H9 (cell line): ENCODE results near the gene NAGPA. TPM values are rescaled to one million over a fixed set of nuclear protein-coding genes. Genes with fewer than 3 reads are reported as not detected.

ENCODE experiments used
- DNase-seq: peaks from one replicate; pipeline ENCODE4 v3.0.0-alpha.2; 2017
- H2AFZ ChIP-seq: one replicate; pipeline ENCODE4 v1.6.1; 2013; ENCODE audit warnings: mild to moderate bottlenecking, low read length, control low read depth, moderate library complexity
- H2AK5ac ChIP-seq: 2 replicates; pipeline ENCODE4 v1.6.1; 2013; ENCODE audit warnings: low read length, control low read depth, mixed read lengths; ENCODE audit not compliant: insufficient read length
- H2BK120ac ChIP-seq: one replicate; pipeline ENCODE4 v1.6.1; 2013; ENCODE audit warnings: low read depth, mild to moderate bottlenecking, low read length, control low read depth, inconsistent platforms; ENCODE audit not compliant: poor library complexity, severe bottlenecking
- H2BK12ac ChIP-seq: 2 replicates; pipeline ENCODE4 v1.6.1; 2013; ENCODE audit warnings: low read length, control low read depth, mixed read lengths, low read depth; ENCODE audit not compliant: insufficient read length
- H2BK15ac ChIP-seq: 2 replicates; pipeline ENCODE4 v1.6.1; 2013; ENCODE audit warnings: low read depth, low read length, control low read depth
- H2BK20ac ChIP-seq: one replicate; pipeline ENCODE4 v1.6.1; 2013; ENCODE audit warnings: low read depth, mild to moderate bottlenecking, low read length, control low read depth, inconsistent platforms; ENCODE audit not compliant: poor library complexity, severe bottlenecking
- H2BK5ac ChIP-seq: 2 replicates; pipeline ENCODE4 v1.6.1; 2013; ENCODE audit warnings: low read length, control low read depth, mixed read lengths; ENCODE audit not compliant: insufficient read length
- H3K14ac ChIP-seq: 2 replicates; pipeline ENCODE4 v1.6.1; 2013; ENCODE audit warnings: low read length, control low read depth; ENCODE audit not compliant: insufficient read depth
- H3K18ac ChIP-seq: 2 replicates; pipeline ENCODE4 v1.6.1; 2013; ENCODE audit warnings: low read depth, mild to moderate bottlenecking, mixed read lengths, low read length, control low read depth; ENCODE audit not compliant: insufficient read length
- H3K23ac ChIP-seq: 2 replicates; pipeline ENCODE4 v1.6.1; 2013; ENCODE audit warnings: low read length, control low read depth, mixed read lengths, low read depth; ENCODE audit not compliant: insufficient read length
- H3K23me2 ChIP-seq: 2 replicates; pipeline ENCODE4 v1.6.1; 2013; ENCODE audit warnings: low read depth, mild to moderate bottlenecking, mixed read lengths, low read length, control low read depth; ENCODE audit not compliant: insufficient read length, poor library complexity, severe bottlenecking
- H3K27ac ChIP-seq: 2 replicates; pipeline ENCODE4 v1.5.1; 2013; ENCODE audit warnings: low read length, control low read depth, mixed read lengths, low read depth; ENCODE audit not compliant: insufficient read length
- H3K27me3 ChIP-seq: 2 replicates; pipeline ENCODE4 v1.6.1; 2013; ENCODE audit warnings: low read length, control low read depth, inconsistent platforms; ENCODE audit not compliant: insufficient read depth
- H3K4ac ChIP-seq: 2 replicates; pipeline ENCODE4 v1.6.1; 2013; ENCODE audit warnings: low read depth, mild to moderate bottlenecking, control low read depth, inconsistent platforms, low read length, moderate library complexity
- H3K4me1 ChIP-seq: 2 replicates; pipeline ENCODE4 v1.6.1; 2013; ENCODE audit warnings: low read length, control low read depth, inconsistent platforms; ENCODE audit not compliant: insufficient read depth
- H3K4me2 ChIP-seq: 2 replicates; pipeline ENCODE4 v1.6.1; 2013; ENCODE audit warnings: low read length, control low read depth, mixed read lengths; ENCODE audit not compliant: insufficient read length, insufficient read depth
- H3K56ac ChIP-seq: 2 replicates; pipeline ENCODE4 v1.6.1; 2013; ENCODE audit warnings: low read depth, mild to moderate bottlenecking, mixed read lengths, low read length, control low read depth; ENCODE audit not compliant: insufficient read length
- H3K79me1 ChIP-seq: 2 replicates; pipeline ENCODE4 v1.6.1; 2013; ENCODE audit warnings: low read depth, mild to moderate bottlenecking, moderate library complexity, low read length, control low read depth, inconsistent platforms; ENCODE audit not compliant: insufficient read depth, poor library complexity, severe bottlenecking
- H3K79me2 ChIP-seq: 2 replicates; pipeline ENCODE4 v1.6.1; 2013; ENCODE audit warnings: low read length, control low read depth, inconsistent platforms; ENCODE audit not compliant: insufficient read depth
- H3K9ac ChIP-seq: 2 replicates; pipeline ENCODE4 v1.6.1; 2013; ENCODE audit warnings: low read length, control low read depth, mixed read lengths; ENCODE audit not compliant: insufficient read length; ENCODE audit errors: extremely low read depth
- H3K9me3 ChIP-seq: one replicate; pipeline ENCODE4 v1.6.1; 2013; ENCODE audit warnings: low read depth, low read length, inconsistent platforms; ENCODE audit not compliant: control insufficient read depth
- H3T11ph ChIP-seq: one replicate; pipeline ENCODE4 v1.6.1; 2013; ENCODE audit warnings: mild to moderate bottlenecking, low read length, control low read depth, inconsistent platforms
- H4K20me1 ChIP-seq: one replicate; pipeline ENCODE4 v1.6.1; 2013; ENCODE audit not compliant: control insufficient read depth, insufficient read length, insufficient read depth
- H4K5ac ChIP-seq: 2 replicates; pipeline ENCODE4 v1.6.1; 2013; ENCODE audit warnings: low read depth, mild to moderate bottlenecking, mixed read lengths, low read length, control low read depth; ENCODE audit not compliant: insufficient read length
- H4K8ac ChIP-seq: replicated peaks from 2 replicates; pipeline ENCODE4 v1.6.1; 2013; ENCODE audit warnings: low read length, control low read depth, mixed read lengths, low read depth; ENCODE audit not compliant: insufficient read length
- H4K91ac ChIP-seq: 2 replicates; pipeline ENCODE4 v1.6.1; 2013; ENCODE audit warnings: low read depth, mild to moderate bottlenecking, moderate library complexity, mixed read lengths, low read length, control low read depth; ENCODE audit not compliant: insufficient read length
- H3K27ac Mint-ChIP-seq, 3 experiments: 2 replicates in 2 of 3; 3 replicates in 1 of 3; pipeline ENCODE4 v1.8.0; 2020 to 2021; ENCODE audit warnings: mixed read lengths in 3 of 3, mild to moderate bottlenecking in 1 of 3, moderate library complexity in 1 of 3
- H3K27me3 Mint-ChIP-seq: 2 replicates; pipeline ENCODE4 v1.8.0; 2021; ENCODE audit warnings: low read depth, mild to moderate bottlenecking, moderate library complexity, mixed read lengths
- H3K36me3 Mint-ChIP-seq, 3 experiments: 2 replicates in 2 of 3; 3 replicates in 1 of 3; pipeline ENCODE4 v1.8.0; 2020 to 2021; ENCODE audit warnings: low read depth in 3 of 3, mixed read lengths in 3 of 3; ENCODE audit not compliant: insufficient read depth in 1 of 3
- H3K4me1 Mint-ChIP-seq, 2 experiments: 2 replicates each; pipeline ENCODE4 v1.8.0; 2020; ENCODE audit warnings: mixed read lengths in 2 of 2
- H3K4me3 Mint-ChIP-seq, 2 experiments: 2 replicates in 1 of 2; 3 replicates in 1 of 2; pipeline ENCODE4 v1.8.0; 2020 to 2021; ENCODE audit warnings: mild to moderate bottlenecking in 2 of 2, mixed read lengths in 2 of 2, moderate library complexity in 1 of 2
- H3K9me3 Mint-ChIP-seq, 2 experiments: 2 replicates in 1 of 2; 3 replicates in 1 of 2; pipeline ENCODE4 v1.8.0; 2020; ENCODE audit warnings: mild to moderate bottlenecking in 2 of 2, mixed read lengths in 2 of 2, moderate library complexity in 1 of 2
- CTCF ChIP-seq: fragments of 200-600 bp; sonication (generic); conservative IDR thresholded peaks from 3 replicates; pipeline ENCODE4 v1.8.0; 2021; ENCODE audit warnings: antibody characterized with exemption, mild to moderate bottlenecking
- WGBS: extraction: QIAGEN DNeasy Blood & Tissue Kit; methylation state at CpG from one replicate; pipeline ENCODE4 v1.1.7; 2013; ENCODE audit warnings: missing lambda C conversion rate, low lambda C conversion rate, mixed read lengths; ENCODE audit not compliant: insufficient read length; ENCODE audit errors: extremely low coverage; 5-methylcytosine and 5-hydroxymethylcytosine counted together
- total RNA-seq: library from RNA; stranded (reverse); gene quantifications from 2 replicates; pipeline ENCODE4 v1.2.1, GENCODE V29; 2021

The NAGPA gene
- total RNA-seq, 1 experiment from 2014 or later = 12.1 TPM

- peaks cover 4% of the 10 kb centered on the region for H3K79me1 ChIP-seq
- peaks cover 5% of the 10 kb centered on the region; the same call in 1 of the 2 replicates for H3K79me2 ChIP-seq
- no peak overlapping the region for H2BK20ac ChIP-seq
- H2AFZ ChIP-seq = no peak overlapping the region
- no peak overlapping the region for H4K91ac ChIP-seq
- no peak overlapping the region for H2BK5ac ChIP-seq
- H3K27ac Mint-ChIP-seq = no peak overlapping the region
- no peak for DNase-seq
- no peak overlapping the region for H3K4ac ChIP-seq
- H4K5ac ChIP-seq = no peak overlapping the region
- H3K9ac ChIP-seq = no peak overlapping the region
- no peak overlapping the region for H3K27ac ChIP-seq
- no peak overlapping the region for H4K8ac ChIP-seq
- no peaks in the 10 kb centered on the region; a peak in 2 of 5 replicates for H3K9me3 Mint-ChIP-seq
- H3K4me3 Mint-ChIP-seq = no peak overlapping the region
- H2AK5ac ChIP-seq = no peak overlapping the region
- no peaks in the 10 kb centered on the region for H3K9me3 ChIP-seq
- H3T11ph ChIP-seq = no peak overlapping the region
- H3K4me2 ChIP-seq = no peak overlapping the region
- no peaks in the 10 kb centered on the region; the same call in 1 of the 2 replicates for H3K27me3 Mint-ChIP-seq
- peaks cover 17 to 18% of the 10 kb centered on the region in 2 experiments for H3K4me1 Mint-ChIP-seq
- no peak overlapping the region for H3K56ac ChIP-seq
- TF ChIP-seq CTCF = no peak
- no peaks in the 10 kb centered on the region; a peak in 2 of 7 replicates for H3K36me3 Mint-ChIP-seq
- H3K4me1 ChIP-seq = no peaks in the 10 kb centered on the region
- H3K18ac ChIP-seq = no peak overlapping the region
- no peak overlapping the region for H2BK15ac ChIP-seq
- H4K20me1 ChIP-seq = no peaks in the 10 kb centered on the region
- no peak overlapping the region for H2BK12ac ChIP-seq
- no peak overlapping the region for H3K14ac ChIP-seq
- WGBS = no CpG with 5 or more reads among the region's 9 CpGs
- peaks cover 7% of the 10 kb centered on the region for H3K23me2 ChIP-seq
- H3K23ac ChIP-seq = no peak overlapping the region
- H2BK120ac ChIP-seq = no peak overlapping the region
- H3K27me3 ChIP-seq = no peaks in the 10 kb centered on the region
Measured at GRCh38 chr16:5069048-5069447, 35.3 kb upstream of the NAGPA start.
